NCI-H1694 (cell line): ENCODE data around the gene YRDC.
A peak's percentile ranks its signal among the peaks of the same experiment; 100 is the strongest.

Source experiments
- DNase-seq: peaks from one replicate; lab custom pipeline; 2025; lab: John Stamatoyannopoulos, UW

The YRDC gene, protein sequence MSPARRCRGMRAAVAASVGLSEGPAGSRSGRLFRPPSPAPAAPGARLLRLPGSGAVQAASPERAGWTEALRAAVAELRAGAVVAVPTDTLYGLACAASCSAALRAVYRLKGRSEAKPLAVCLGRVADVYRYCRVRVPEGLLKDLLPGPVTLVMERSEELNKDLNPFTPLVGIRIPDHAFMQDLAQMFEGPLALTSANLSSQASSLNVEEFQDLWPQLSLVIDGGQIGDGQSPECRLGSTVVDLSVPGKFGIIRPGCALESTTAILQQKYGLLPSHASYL

DNA sequence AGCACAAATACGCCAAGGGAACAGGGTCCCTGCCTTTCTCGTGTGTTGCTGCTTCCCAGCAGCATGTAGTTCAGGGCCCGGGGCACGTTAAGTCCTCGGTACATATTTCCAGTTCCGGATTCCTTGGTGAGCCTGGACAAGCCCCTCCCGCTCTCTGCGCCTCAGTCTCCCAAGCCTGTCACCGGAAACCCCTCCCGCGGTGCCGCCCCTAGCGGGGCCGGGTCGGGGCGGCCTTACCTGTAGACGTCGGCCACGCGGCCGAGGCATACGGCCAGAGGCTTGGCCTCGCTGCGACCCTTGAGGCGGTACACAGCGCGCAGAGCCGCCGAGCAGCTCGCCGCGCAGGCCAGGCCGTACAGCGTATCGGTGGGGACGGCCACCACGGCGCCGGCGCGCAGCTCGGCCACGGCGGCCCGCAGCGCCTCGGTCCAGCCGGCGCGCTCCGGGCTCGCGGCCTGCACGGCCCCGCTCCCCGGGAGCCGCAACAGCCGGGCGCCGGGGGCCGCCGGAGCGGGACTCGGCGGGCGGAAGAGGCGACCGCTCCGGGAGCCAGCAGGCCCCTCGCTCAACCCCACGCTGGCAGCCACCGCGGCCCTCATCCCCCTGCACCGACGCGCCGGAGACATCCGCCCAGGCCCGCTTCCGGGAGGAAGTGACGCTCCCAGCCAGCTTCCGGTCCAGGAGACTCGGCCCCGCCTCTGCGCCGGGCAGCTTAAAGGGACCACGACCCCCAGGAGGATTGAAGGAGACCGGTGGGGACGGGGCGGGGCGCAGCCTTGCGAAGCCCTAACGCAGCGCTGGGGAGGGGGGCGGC lies at the start of gene YRDC, which contains the start of gene C1orf122:
TSS of gene YRDC (minus strand) at position 654 of the 814 bp plus-strand sequence. CDS start at position 626, 28 bp downstream.
TSS of gene C1orf122 (plus strand) at position 236 of the 814 bp plus-strand sequence. CDS start 615 bp downstream, outside the sequence.
- DNase-seq = peak; percentile 83

DNA sequence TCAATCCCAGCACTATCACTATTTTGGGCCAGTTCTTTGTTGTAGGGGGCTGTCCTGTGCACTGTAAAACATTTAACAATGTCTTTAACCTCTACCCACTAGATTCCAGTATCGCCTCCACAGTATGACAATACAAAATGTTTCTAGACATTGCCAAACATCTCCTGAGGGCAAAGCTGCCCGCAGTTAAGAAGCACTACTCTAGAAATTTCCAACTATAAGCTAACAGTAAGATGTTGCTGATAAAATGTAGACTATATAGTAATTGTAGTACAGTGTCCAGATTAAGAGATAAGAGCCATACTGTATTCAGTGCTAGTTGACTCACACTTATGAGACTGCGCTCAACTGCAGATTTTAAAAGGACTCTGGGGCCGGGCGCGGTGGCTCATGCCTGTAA lies 46.4 kb upstream of the YRDC start:
- DNase-seq = no peak

DNA sequence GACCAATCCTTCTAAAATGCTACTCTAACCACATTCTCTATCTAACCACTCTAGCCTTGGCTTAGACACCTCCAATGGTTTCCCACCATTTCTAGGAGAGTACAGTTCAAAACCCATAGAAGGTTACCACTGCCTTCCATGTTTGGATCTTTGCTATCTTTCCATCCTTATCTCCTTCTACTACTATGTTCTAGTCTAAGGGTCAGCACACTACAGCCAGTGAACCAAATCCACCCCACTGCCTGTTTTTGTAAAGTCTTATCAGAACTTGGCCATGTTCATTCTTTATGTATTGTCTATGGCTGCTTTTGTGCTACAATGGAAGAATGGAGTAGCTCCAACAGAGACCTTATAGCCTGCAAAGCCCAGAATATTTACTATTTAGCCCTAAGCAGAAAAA lies 45.1 kb upstream of the YRDC start:
- DNase-seq = no peak

DNA sequence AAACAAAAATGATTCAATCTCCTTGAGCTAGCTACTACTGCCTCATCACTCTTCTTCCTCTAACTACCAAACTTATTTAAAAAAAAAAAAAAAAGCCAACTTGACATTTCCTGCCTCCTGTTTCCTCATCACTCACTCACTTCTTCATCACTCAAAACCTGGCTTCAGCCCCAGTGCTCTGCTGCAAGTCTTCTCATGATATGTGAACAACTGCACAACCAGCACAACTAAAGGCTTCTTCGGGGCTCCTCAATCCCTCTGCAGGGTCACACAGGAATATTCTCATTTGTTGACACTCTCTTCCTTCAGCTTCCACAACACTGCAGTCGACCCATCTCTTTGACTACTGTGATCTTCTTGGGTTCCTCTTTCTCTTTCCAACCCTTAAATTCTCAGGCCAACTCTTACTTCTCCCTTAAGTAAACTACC lies 43.8 kb upstream of the YRDC start:
- DNase-seq = no peak

DNA sequence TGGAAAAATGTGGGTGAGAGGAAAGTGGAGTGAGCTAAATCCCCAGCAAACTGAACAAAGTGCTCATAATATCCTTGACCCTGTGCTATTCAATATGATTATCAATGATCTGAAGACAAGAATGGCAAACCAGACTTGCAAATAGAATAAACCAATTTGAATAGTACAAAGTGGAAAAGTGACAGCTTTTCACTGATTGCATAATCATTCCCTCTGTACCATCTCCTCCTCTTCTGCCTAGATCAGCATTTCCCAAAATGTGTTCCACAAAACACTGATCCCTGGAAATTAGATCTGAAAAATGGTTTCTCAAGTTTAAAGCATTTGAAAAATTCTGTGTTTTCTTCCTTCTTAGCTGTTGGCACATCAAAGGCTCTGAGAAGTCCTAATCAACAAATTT lies 43.3 kb upstream of the YRDC start:
- no peak for DNase-seq

DNA sequence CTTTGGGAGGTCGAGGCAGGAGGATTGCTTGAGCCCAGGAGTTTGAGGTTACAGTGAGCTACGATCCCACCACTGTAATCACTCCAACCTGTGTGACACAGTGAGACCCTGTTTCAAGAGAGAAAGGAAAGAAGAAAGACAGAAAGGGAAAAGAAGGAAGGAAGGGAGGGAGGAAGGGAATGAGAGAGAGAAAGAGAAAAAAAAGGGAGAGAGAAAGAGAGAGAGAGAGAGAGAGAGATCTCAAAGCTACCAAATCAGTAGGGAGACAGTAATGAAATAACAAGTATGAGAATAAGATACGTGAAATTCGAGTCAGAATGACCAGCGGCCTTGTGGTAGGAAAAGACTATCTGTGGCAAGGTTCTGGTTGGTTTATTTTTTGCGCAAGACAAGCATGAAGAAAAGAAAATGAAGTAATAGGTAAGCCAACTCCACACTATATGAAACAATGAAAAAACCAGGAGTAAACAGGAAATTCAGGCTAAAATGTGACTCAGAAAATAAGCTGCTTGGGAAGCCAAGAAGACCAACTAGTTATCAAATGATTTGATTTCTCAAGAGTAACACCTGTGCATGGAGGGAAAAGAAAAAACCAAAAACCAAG lies 42.4 kb upstream of the YRDC start:
- DNase-seq = no peak

DNA sequence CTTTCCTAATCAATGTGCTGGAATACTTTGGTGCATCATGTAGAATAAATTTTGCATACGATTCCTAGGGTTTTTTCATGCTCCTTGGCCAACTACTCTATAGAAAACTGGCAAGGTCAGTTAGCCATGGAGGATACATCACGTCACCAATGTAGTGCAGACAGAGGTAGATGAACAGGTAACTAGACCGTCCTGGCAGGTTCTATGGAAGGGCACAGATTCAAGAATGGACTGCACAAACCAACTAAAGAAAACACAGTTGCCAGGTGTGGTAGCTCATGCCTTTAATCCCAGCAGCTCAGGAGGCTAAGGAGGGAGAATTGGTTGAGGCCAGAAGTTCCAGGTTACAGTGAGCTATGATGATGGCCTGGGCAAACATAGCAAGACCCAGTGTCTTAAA lies 41.5 kb upstream of the YRDC start:
- DNase-seq = no peak

DNA sequence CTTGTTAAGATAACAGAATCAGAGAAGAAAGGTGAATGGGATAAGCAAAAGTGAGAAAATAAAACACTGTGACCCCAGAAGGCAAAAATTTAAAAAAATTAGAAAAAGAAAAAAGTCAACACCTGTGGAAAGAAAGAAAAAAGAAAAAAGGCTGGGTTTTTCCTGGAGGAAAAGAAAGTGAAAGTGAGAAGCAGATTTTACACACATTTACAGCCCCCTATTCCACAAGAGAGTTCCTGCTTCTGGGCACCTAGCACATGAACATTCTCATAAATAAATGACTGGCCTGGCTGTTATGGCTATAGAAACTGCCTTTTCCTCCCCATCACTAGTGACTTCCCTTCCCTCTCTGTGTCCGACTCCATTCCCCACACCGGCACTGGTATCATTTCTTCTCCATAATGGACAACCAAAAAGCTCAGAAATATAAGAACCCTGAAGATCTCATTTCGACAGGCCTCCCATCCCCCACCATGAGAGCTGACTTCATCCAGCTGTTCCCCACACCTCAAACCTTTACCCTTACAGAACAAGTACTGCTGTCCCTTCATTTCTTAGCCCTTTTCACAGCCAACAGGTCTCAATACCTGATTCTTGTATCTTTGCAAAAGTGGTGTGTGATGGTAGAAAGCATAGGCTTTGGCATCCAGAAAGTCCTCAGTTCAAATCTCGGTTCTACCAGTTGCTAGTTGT lies 38.8 kb upstream of the YRDC start:
- no peak for DNase-seq

DNA sequence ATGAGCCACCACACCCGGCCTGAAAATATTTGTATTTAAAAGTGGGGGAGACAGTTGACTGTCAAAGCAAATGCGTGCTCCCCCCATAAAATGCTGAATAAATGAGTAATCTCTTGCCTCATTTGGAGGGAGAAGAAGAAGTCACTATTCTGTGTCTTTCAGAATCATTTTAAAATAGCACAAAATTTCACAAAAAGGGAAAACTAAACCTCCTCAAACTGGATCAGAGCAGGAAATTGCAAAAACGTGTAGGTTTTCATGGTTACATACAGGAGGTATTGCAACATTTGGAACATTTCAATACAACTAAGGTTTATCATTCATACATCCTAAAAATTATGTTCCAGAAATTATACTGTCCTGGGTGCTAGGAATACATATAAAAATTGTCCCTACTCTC lies 37.8 kb upstream of the YRDC start:
- no peak for DNase-seq

DNA sequence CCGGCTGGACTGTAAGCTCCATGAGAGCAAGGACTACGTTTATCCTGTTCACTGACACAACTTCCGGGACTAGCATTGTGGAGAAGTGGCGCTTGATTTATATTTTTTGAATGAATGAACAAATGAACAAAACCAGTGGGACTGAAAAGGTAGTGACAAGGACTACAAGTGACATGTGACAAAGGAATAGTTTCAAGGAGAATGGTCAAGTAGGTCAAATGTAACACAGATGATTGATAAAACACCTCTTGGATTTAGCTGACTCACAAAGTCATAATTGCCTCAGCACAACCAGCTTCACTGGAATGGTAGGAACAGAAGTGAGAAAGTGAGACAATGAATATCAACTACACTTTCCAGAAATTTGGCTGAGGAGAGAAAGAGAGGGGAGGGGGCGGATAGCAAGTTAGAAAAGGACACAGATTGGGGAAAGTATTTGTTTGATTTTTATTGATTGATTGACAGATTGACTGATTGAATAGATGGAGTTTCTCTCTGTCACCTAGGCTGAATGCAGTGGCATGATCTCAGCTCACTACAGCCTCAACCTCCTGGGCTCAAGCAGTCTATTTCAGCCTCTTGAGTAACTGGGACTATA lies 37.1 kb upstream of the YRDC start:
- DNase-seq = no peak

DNA sequence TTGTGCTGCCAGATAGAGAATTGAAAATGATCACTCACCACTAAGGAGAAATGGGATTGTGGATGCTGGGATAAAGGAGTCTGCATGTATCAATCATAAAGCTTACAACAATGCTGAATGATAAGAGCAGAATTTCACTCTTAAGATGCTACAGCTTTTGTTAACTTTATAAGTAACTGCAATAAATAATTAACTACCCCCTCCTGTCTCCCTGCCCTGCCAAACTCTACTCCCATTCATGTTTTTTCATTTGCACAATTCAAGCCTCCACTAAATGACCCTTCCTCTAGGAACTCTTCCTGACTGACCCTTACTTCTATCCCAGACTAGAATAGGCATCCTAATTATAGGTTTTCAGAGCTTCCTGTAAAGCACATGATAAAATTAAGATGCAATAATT lies 36.5 kb upstream of the YRDC start:
- DNase-seq = no peak

DNA sequence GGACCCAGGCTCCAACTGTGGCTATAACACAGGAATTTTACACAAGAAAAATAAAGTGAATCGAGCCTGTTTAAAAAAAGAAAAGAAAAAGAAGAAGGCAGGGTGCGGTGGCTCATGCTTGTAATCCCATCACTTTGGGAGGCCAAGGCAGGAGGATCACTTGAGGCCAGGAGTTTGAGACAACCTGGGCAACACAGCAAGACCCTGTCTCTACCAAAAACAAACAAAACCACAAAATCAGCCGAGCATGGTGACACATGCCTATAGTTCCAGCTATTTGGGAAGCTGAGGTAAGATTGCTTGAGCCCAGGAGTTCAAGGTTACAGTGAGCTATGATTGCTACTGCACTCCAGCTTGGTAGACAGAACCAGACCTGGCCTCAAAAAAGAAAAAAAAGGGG lies 33.6 kb upstream of the YRDC start:
- no peak for DNase-seq

DNA sequence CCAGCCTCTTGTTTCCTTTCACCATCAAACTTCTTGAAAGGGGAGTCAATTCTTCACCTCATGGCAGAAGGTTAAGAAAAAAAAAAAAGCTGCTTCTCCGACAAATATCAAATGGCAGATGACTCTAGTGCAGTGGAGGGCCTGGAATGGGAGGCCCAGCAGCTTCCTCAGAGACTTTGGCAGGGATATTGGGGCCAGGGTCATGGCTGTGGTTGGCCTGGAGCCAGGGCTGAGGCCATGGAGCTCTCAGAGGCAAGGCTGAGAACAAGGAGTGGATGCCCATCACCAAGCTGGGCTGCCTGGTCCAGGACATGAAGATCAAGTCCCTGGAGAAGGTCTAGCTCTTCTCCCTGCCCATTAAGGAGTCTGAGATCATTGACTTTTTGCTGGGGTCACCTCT lies 32.7 kb upstream of the YRDC start:
- DNase-seq = no peak

DNA sequence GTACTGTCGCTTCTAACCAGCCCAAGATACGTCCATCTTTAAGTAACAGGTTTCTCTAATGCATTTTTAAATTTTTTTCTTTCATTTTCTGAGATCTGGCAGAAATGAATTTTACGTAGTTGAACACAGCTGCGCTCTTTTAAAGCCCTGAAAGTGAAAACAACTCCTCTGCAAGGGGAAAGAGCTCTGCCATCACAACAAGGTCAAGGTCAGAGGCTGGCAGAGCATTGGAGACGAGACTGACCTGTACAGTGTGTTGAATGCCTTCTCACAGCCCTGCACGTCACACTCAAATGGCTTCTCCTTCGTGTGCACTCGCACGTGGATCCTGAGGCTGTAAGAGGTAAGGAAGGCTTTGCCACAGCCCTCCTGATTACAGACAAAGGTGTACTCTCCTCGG lies 31.7 kb upstream of the YRDC start:
- DNase-seq = no peak

DNA sequence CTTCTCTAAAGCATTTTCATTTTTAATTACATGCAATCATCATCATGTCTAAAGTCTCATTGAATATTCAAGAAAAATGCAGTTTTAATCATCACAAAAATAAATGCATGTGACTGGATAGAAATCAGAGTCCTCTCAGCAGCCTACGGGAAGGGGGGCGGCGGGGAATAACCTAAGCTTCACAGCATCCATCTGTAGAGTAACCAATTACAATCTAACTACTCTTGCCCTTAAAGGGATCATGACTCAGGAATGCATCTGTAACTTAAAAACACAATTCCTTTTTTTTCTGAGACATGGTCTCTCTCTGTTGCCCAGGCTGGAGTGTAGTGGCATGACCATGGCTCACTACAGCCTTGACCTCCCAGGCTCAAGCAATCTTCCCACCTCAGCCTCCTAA lies 28.8 kb upstream of the YRDC start:
- no peak for DNase-seq

DNA sequence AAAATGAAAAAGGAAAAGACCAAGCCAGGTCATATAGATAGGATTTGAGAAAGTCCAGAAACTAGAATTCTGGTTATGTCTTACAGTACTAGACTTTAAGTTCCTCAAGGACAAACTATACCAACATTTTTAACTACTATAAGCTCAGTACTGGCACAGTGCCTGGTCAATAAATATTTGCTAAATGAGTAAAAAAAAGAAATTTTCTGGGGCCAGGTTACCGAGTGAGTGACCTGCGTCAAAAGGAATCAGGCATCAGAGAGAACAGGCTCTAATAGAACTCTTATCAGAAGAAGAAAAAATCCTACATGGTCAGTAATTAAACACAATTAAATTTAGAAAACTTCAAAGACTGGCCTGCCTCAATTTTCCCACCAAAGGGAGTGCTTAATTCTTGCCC lies 23.8 kb upstream of the YRDC start:
- no peak for DNase-seq

DNA sequence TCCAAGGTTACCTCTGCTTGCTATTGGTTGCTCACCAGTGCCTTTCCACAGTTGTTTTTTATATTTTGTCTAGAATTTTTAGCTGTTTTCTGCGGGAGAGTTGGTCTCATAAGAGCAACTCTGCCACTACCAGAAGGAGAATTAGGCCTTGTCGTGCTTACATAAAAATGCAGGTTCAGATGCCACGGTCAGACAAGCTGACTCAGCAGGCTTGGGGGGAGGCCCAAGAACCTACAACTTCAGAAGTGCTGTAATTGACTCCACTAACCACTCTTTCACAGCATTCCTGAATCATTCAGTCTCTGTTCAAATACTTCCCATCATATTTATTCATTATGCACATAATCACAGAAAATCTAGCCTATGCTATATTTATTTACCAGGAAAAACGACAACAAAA lies 23.1 kb upstream of the YRDC start:
- no peak for DNase-seq

DNA sequence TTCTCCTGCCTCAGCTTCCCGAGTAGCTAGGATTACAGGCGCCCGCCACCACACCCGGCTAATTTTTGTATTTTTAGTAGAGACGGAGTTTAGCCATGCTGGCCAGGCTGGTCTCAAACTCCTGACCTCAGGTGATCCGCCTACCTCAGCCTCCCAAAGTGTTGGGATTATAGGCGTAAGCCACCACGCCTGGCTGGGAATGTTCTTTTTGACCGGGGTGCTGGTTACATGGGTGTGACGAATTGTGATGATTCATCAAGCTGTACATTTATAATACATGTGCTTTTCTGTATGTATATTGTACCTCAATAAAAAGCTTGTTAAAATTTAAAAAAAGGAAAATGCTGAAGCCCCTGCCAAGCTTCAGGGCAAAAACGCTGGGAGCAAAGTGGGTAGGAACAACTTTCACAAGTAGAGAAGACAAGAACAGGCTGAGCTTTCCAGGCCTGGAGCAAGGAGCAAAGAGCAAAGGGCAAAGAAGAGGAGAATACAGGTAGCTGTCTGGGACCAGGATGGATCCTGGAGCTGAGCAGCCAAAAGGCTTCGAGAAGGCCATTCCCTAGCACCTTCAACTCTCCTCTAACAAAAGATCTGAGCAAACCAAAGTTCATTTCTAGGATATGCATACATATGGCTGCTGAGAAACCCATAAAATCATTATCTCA lies 20.5 kb upstream of the YRDC start:
- DNase-seq = no peak

DNA sequence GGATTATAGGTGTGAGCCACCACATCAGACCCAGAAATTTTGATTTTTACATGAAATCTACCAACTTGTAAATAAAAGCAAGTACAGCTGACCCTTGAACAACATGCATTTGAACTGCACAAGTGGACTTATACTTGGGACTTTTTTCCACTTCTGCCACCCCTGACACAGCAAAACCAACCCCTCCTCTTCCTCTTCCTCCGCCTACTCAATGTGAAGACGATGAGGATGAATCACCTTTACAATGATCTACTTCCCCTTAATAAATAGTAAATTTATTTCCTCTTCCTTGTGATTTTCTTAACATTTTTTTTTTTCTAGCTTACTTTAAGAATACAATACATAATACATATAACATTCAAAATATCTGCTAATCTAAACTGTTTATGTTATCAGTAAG lies 17.5 kb upstream of the YRDC start:
- no peak for DNase-seq

DNA sequence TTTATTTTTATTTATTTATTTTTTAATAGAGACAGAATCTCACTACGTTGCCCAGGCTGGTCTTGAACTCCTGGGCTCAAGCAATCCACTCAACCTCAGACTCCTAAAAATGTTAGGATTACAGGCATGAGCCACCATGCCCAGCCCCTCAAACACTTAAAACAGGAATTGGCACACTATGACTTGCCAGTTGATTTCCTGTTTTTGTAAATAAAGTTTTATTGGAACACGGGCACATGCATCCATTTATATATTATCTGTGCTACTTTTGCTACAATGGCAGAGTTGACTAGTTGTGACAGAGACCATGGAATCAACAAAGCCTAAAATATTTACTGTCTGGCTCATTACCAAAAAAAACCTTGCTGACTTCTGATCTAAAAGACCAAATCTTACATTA lies 16.0 kb upstream of the YRDC start:
- no peak for DNase-seq
